Body of pancreas (tissue), 4 donors: ENCODE data around the gene MRPL28.
"Not testable (repeated sequence)": the region's sequence is repeated elsewhere in the genome, so short reads cannot be mapped to it uniquely, and the experiment has no call there.

Source experiments
- CTCF ChIP-seq, 7 experiments: fragments of 450-650 bp in 4 of 7; fragments of 200-600 bp in 3 of 7; sonication (generic) in 3 of 7; IDR thresholded peaks; one replicate each; pipeline ENCODE4 v1.5.1; 2016 to 2019; ENCODE audit warnings: antibody characterized with exemption in 7 of 7
- POLR2A ChIP-seq, 3 donors: fragments of 450-650 bp; IDR thresholded peaks; one replicate each; pipeline ENCODE4 v1.6.1; 2016; ENCODE audit warnings: antibody characterized with exemption in 3 of 3, mild to moderate bottlenecking in 2 of 3

- TF ChIP-seq CTCF, POLR2A (IDR thresholded peaks at IDR 0.05): not testable (repeated sequence)
Observed at GRCh38 chr16:334861-335632, 35.3 kb downstream of the MRPL28 start.
